Fibroblast of skin of scalp (primary cell): Measurements from ENCODE around the gene CEP104.
A peak's percentile ranks its signal among the peaks of the same experiment; 100 is the strongest.

ENCODE experiments used
- DNase-seq: peaks from one replicate; pipeline ENCODE4 v3.0.0-alpha.2; 2013

Gene CEP104

GRCh38 chr1:3777647-3778589 is 79.1 kb downstream of the CEP104 start:
- no peak for DNase-seq

- DNase-seq = no peak
These were observed 79.9 kb downstream of the CEP104 start for GRCh38 chr1:3777078-3777547.

DNA sequence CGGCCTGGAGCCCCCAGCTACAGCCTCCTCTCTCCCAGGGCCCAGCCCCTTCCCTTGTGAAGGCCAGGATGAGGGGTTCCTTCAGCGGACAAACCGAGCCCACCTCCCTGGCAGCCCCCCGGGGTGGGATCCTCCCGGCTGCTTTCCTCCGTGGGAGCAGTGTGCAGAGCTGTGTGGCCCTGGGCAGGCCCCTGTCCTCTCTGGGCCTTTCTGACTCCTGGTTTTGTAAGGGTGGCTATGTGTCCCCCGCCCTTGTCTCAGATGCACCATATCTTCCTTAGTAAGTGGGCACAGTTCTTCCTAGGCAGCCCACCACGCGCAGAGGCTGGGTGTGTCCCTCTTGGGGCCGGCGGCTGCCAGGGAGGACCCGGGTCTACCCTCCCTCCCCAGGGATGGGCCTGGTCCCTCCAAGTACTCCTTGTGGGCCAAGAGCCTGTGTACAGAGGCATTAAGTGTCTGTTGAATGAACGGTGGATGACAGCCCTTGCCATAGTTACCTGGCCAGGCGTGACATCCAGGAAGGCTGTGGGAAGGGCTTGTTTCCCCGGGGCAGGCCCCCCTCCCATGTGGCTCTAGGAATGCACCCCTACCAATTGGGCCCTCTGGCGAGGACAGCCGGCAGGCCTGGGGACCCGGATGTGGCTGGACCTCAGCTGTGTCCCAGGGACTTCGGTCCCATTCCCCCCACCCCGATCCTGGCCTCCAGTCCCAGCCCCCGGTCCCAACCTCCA is 80.6 kb downstream of the CEP104 start:
- no peak for DNase-seq

- peak; percentile 42 for DNase-seq
These were observed 81.4 kb downstream of the CEP104 start for GRCh38 chr1:3775490-3776230.

GRCh38 chr1:3774946-3775489 is 82.0 kb downstream of the CEP104 start:
- DNase-seq = no peak

GRCh38 chr1:3774276-3774945 is 82.6 kb downstream of the CEP104 start:
- no peak for DNase-seq

DNA sequence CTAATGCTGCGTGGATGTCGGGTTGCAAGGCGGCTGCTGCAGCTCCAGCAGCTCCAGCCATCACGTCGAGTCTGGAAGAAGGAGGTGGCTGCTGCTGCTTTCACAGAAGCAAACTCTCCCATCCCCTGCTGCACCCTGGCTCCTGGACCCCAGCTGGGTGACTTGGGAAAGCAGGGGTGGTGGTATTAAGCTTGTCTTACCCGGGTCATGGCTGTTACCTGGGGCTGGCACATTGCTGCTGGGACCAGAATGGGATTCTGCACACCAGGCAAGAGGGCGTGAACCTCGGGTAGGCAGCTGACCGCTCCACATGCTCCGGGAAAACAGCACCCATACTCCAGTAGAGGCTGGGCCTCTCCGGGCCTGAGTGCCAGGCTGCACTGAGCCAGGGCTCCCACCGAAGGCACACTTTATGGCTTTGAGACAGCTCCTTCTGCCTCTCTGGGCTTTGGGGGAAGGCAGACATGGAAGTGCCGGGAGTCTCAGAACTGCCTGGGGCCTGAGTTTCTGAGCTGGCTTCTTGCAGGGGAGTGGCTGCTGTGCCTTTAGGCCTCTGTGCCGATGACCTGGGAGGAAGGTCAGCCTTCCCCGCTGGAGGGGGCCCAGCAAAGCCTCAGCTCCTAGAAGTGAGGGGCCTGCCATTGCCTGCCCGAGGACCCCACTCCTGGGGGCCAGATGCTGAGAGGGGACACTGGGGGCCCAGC is 83.3 kb downstream of the CEP104 start:
- no peak for DNase-seq

DNA sequence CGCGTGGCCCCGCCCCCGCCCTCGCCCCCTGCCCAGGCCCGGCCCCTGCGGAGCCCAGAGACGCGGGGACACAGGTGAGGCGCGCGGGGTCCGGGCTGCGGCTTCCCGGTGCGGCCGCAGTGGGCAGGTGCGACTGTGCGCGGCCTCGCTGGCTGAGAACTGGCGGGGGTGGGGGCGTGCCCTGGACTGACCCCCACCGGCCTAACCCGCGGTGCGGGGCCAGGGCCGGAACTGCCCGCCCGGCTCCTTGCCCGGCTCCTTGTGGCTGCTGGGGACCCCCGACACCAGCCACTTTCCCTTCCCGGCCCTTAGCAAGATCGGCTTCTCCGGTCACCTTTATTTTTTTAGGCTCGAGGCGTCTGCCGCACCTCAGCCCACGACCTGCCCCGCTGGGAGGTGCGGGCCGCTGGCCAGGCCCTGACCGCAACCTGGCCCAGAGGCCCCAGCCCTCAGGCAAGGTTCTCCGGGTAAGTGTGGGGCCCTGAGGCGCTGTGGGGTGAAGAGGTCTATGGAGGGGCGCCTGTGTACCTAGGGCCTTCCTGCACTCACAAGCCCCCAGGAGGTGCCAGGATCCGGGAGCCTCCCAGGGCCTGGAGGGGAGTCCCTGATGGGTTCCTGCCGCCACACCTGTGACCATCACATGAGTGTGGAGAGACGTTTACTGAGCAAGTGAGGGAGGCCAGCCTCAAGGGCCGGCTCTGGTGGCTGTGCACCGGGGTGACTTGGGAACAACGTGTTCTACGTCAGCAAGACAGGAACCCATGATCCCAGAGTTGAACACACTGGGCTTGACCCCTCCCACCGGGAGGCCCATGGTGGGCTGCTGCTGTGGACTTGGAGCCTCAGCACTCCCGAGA is 84.1 kb downstream of the CEP104 start, which contains the start of gene SMIM1:
TSS of gene SMIM1 (plus strand) at position 35 of the 857 bp plus-strand sequence. CDS start 2,625 bp downstream, outside the sequence.
- no peak for DNase-seq

- peak; percentile 81 for DNase-seq
These were observed 84.8 kb downstream of the CEP104 start for GRCh38 chr1:3772027-3772714.

DNA sequence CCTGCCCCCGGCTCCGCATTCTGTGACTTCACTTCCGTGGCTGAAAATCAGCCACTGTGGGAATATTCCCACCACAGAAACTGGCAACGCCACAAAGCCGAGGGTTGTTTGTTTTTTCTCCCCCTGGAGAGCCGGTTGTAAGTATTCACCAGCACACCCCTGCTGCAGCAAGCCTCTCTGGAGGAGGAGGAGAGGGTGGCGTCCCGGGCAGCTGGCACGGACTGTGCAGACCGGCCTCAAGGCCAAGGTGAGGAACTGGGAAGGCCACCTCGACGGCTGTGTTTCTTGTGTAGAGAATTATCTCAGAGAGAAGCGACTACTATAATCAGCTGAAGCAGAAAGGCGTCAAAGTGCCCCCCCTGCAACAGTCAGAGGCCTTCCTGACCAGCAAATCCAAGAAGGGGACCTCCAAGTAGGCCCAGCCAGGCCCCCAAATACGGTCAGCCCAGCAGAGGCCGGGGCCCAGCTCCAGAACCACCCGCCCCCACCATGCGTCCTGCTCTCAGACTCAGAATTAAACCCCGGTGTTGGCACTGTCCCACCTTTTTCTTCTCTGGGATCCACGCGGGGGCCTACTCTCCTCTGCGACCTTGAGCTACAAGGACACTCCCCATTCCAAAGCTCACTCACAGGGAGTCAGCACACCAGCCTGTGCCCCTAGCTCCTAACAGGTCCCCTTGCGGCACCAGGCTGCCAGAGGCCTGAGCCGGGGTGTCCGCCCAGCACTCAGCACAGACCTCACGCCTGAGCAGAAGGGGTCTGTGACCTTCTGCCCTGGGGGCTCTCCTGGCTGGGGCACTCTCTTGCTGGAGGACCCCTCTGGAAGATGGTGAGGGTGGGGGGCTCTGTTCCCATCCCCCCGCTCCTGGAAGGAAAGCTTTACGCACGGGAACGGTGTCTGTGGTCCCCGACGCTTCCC is 85.6 kb downstream of the CEP104 start:
- DNase-seq = no peak

DNA sequence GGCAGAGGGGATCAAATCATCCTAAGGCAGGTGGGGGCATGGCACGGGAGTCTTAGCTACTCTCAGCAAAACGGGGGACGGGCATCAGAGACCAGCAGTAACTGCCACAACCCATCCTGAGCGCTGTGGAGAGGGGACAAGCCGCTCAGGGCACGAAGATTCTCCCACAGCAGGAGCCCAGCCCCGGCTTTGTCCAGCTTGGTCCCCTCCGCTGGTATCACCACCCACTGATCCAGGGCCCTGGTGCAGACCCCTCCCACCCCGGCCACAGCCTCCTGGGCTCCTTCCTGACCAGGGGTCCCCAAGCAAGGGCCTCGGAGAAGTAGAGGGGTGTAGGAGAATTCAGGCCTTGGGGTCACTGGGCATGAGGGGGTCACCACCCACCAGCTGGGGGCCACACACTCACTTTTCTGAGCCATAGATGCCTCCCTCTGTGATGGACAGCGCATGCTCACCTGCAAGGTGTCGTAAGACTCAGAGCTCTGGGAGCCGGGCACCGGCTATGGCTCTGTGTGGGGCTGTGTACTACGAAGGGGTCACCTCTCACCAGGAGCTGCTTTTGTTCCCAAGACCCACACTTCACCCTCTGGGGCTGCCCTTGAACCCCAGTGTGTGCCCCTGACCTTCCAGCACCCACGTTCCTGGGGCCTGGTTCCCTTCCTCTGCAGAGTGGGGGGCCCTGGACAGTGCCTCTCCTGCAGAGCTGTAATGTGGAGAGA is 86.8 kb downstream of the CEP104 start:
- no peak for DNase-seq

GRCh38 chr1:3768811-3769390 is 88.1 kb downstream of the CEP104 start:
- no peak for DNase-seq

- DNase-seq = no peak
These were observed 89.6 kb downstream of the CEP104 start for GRCh38 chr1:3767328-3767925.

DNA sequence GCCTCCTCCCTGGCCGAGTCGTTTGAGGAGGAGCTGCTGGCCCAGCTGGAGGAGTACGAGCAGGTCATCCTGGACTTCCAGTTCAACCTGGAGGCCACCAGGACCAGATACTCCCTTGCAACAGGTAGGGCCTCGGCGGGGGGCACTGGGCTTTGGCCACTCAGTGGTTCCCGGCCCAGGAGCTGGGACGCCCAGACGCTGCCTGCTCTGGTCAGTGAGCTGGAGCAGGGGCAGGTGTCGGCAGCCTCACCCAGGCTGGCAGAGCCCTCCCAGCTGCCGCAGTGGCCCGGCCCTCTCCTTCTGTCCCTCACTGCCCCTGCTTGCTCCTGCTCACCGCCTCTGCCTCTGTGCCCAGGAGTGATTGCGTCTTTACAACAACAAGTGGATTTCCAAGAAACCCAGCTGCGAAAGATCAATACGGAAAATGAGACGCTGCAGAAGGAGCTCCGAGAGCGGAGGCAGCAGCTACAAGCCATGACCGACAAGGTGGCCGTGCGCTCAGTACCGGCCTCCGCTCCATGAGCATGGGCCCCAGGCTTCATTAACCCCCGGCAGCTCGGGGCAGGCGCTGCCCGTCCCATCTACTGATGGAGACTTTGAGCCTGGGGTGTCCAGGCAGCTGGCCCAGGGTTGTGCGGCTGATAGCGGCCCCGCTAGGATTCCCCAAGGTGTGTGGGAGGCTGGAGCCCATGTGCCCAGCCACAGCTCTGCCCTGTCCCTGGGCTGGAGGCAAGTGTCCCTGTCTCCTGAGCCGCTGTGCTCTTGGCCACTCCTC is 93.5 kb downstream of the CEP104 start:
- DNase-seq = no peak

- no peak for DNase-seq
These were observed 94.2 kb downstream of the CEP104 start for GRCh38 chr1:3762873-3763228.
